Cardiac septum (tissue), 1 donor: Measurements from ENCODE around the gene RHOU. TPM values are rescaled to one million over a fixed set of nuclear protein-coding genes. Genes with fewer than 3 reads are reported as not detected.
"Not testable (repeated sequence)": the region's sequence is repeated elsewhere in the genome, so short reads cannot be mapped to it uniquely, and the experiment has no call there.

Source experiments
- DNase-seq: peaks from one replicate; pipeline ENCODE4 v3.0.0-alpha.2; 2020; ENCODE audit warnings: low spot score
- intact Hi-C: fragments of 100-400 bp; cut with DNase I; formaldehyde crosslinking; loops from one replicate; pipeline ENCODE4 v1.14.0; 2022
- total RNA-seq: library from RNA; stranded (reverse); fragmentation: NEBNext Ultra II Directional; extraction: Animal tissue kit (Norgen Biotek cat#: 25700); gene quantifications from one replicate; pipeline ENCODE4 v1.2.1, GENCODE V29; 2021
- donor health status: DM: no; HTN: no; CAD: no.

RHOU gene
- total RNA-seq, 1 donor from 2014 or later = 3.8 TPM

DNA sequence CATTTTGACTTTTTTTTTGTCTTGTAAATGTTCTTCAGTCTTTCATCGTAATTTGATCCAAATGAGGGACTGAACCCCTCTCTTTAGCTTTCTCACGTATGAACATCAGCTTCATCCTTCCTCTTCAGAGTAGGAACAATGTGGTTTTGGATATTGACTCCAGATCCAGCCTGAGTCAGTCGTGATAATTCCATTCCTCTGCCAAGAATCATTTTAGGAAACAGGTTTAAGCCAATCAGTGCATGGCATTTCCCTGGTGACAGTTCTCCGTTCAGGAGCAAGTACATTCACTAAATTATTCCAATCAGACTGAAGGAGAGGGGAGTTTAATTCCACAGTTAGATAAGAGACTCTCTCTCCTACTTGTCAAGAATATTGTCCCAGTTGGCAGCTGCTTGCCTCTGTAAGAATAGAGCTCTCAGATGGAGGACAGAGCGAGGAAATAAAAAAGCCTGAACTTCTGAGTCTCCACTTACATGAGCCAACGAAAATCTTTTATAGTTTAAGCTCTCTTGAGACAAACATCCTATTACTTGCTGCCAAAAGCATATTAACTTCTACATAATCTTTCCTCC lies 18.6 kb downstream of the RHOU start:
- no peak for DNase-seq
- intact Hi-C loops = no loop called here

DNA sequence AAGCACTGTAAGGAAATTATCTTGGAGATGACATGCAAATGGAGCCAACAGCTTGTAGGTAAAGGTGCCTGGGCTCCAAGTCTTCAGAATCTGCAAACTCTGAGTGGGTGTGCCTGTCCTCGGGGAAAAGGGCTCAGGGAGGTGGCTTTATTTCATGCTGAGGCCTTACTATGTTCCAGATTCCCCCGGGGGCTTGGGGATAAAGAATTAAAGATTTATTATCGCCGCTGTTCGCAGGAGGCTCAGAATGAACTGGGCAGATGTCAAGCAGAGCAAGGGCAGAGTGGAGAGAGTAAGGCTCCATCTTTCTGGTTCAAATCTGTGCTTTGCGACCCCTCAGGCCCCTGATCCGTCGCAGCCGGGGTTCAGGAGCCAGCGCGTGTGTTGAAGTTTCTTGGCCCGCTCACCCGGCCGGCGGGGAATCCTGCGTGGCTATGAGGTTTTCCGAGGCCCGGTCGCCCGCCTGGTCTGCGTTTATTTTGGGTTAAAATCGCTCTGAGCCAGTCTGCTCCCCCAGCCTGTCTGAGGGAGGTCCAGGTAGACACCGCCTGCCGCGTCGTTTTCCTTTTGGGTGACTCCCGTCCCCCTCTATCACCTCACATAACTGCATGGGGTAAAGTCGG lies 19.5 kb downstream of the RHOU start:
- intact Hi-C loops = no loop called here
- no peak for DNase-seq

GRCh38 chr1:228755800-228756199 lies 20.5 kb downstream of the RHOU start:
- no peak for DNase-seq
- intact Hi-C loops = no loop called here

- no peak for DNase-seq
- intact Hi-C loops = no loop called here
These were observed 21.2 kb downstream of the RHOU start for GRCh38 chr1:228756457-228756856.

GRCh38 chr1:228758447-228758846 lies 23.2 kb downstream of the RHOU start:
- intact Hi-C loops = no loop called here
- DNase-seq = no peak

GRCh38 chr1:228760979-228761378 lies 25.7 kb downstream of the RHOU start:
- DNase-seq = no peak
- intact Hi-C loops = no loop called here

DNA sequence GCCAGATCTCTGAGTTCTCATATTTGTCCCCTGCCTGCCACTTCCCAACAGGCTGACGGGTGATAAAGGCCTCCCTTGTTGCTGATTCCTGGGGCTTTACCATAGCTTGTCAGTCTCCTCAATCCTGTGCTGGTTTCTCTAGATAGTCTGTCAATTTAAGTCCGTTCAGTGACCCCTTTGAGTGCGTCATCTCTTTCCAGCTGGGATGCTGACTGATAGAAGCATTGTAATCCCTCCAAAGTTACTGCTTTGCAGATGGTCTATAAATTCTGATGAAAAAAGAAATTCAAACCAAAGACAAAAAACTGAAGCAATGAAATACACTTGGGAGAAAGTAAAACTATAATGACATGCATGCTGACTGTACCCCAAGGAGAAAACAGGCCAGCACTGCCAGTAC lies 28.3 kb downstream of the RHOU start:
- intact Hi-C loops = no loop called here
- no peak for DNase-seq

DNA sequence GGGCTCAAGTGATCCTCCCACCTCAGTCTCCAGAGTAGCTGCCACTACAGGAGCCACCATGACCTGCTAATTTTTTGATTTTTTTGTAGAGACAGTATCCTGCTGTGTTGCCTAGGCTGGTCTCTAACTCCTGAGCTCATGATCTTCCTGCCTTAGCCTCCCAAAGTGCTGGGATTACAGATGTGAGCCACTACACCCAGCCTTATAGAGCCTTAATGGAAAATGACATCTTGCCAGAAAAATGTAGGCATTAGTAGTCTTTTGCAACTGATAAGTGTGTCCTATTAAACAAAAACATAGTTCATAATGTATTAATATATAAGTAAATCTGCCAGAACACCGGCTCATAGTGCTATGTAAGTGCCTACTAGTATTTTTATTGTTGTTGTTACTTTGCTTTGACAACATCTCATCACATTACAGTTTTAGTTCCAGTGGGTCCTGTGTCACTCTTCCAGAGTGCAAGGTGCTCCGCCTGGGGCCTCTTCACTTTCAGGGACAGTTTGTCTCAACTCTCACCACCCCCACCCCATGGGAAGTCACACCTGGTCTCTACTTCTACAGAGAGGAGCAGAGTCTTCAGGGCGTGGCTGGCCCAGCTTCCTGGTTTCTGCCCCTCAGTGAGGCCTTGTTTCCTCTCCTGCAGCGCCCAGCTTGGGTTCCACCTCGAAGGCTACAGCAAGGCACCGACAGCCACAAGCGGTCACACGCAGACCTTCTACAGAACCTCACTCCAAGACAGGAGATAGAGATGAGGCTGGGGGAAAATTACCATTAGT lies 30.1 kb downstream of the RHOU start:
- no peak for DNase-seq
- intact Hi-C loops = no loop called here

- DNase-seq = no peak
- intact Hi-C loops = no loop called here
These were observed 31.5 kb downstream of the RHOU start for GRCh38 chr1:228766788-228767187.

DNA sequence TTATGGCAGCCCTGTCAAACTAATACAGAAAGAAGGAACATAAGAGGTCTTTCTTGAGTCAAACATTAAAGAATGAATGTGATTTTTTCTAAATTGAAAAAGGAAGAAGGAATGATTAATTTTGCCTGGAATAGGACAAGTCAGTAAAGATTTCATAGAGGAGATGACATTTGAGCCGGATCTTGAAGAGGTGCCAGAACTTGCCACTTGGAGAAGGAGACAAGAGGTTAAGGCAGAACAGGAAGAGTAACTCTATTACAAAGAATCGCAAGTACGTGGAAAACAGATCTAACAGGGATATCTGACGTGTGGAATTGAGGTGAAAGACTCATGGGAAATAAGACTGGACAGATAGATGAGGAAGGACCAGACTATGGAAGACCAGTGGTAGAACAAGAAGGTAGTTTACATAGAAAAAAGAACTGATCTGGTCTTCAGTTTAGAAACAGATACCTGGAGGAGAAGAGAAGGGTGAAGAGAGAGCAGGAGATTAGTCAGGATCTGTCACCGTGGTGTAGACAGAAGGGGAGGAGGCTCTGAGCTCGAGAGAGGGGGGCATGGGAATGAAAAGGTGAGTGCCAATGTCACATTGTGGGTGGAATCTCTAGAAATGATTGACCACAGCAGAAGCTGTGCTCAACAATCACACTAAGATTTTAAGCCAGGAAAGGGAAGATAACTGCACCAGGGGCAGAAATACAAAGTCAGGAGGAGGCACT lies 32.5 kb downstream of the RHOU start:
- intact Hi-C loops = no loop called here

DNA sequence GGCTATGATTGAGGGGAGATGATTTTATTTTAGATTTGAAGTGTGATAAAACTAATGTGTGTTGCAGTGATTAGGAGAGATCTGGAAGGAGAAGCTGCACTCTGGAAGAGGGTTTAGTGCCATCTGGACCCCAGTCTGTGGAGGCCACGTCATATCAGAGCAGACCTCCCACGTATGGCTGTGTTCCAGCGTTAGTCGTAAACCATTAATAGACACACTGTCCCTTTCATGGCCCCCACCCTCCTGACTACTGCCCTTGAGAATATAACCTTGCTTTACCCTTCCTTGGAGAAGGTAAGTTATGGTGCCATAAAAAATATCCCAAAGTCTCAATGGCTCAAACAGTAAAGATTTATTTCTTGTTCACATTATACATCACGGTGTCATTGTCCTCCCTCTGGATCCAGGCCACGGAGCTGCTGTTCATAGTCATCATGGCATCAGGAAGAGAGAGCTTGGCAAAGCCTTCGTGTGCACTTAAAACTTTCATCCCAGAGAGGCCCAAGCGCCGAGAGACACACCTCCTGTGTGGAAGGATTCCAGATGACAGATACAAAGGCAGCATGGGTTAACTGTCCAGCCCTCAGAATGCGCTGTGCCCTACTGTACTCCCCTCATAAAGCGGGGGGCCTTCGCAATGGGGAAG lies 33.2 kb downstream of the RHOU start:
- intact Hi-C loops = no loop called here
- DNase-seq = no peak

More for the DNA sequence above, 32.5 kb downstream of the RHOU start:
- no peak for DNase-seq

DNA sequence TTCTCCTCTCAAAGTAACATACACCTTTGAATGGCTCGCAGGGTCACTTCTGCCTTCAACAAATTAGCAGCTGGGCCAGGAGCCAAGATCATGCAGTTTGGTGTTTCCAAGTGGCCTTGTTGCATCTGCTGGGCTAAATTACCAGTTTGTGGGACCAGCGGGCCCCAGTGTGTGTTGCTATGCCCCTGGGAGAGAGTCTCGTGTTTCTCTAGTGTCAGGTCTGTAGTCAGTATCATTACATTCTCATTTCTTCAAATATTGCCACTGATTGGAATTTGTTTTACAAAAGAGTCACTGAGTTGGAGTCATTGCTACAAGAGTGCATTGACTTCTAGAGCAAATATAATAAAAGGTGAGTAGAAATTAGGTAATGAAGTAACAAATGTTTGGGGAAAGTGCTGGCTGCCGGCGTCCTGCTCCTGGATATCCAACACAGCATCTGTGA lies 35.5 kb downstream of the RHOU start:
- intact Hi-C loops = no loop called here
- no peak for DNase-seq

GRCh38 chr1:228772516-228773212 lies 37.4 kb downstream of the RHOU start:
- intact Hi-C loops = no loop called here
- DNase-seq = no peak

- DNase-seq, intact Hi-C loops: not testable (repeated sequence)
These were observed 40.7 kb downstream of the RHOU start for GRCh38 chr1:228775946-228776345.

DNA sequence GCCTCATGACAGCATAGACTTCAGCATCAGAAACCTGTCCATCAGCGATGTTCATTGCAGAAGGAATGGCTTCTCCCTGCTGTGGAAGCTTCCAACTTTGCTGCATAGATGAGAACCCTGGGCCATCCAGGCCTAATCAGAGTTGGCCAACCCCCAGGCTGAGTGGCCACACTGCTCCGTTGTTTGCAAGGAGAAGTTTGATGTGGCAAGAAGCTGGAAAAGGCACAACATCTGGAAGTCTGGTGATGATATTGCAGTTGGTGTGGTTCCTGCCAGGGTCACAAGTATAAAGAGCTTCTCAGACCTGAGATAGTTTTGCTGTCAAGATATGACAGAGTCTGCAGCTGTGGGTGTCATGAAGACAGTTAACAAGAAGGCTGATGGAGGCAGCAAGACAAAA lies 41.2 kb downstream of the RHOU start:
- DNase-seq = no peak
- intact Hi-C loops = no loop called here

DNA sequence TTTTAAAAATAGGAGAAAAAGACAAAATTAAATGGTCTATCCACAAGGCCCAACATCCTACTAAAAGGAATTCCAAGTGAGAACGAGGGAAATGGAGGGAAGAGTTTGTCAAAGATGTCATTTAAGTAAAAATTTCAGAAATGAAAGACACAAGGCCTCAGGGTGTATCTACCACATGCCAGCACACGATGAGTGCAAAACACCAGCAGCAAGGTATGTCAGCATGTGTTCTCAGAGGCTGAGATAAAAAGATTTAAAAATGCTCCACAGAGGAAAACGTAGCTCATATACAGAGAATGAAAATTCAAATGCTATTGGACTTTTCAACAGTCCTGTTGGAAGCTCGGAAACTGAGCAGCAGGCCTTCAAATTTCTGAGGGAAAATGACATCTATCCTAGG lies 42.0 kb downstream of the RHOU start:
- intact Hi-C loops = no loop called here
- DNase-seq = no peak

DNA sequence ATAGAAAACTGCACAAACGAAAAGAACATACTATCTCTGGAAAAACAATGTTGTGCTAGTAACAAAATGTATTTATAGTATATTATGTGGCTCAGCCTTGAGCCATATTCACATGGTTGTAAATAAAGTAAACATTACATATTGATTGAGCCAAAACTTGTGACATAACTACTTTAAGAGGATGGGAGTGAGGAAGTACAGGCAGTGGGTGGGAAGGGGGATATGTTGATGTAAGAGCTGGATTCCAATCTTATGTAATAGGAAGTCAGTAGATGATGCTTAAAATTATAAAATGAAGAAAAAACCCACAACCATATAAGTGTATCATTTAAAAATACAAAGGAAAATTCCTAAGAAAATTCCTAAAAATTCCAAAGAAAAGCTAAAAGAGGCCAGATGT lies 42.7 kb downstream of the RHOU start:
- intact Hi-C loops = no loop called here
- DNase-seq = no peak

- intact Hi-C loops = no loop called here
- DNase-seq = no peak
These were observed 43.2 kb downstream of the RHOU start for GRCh38 chr1:228778466-228778865.

DNA sequence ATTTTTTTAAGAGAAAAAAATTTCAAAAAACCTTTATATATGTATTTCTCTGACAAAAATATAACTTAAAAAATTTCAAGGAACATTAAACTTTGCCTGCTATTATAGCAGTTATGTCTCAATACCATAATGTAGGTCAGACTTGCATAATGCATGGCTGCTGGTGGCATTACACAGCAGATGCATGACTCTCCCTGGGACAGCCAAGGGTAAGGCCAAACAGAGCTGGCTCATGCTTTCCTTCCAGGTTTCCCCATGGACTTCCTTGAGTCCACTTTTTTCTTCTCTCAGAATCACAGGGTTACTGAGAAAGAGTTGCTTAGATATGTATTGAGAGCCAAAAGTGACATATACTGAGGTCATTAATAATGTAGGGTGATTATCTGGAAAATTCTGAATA lies 43.7 kb downstream of the RHOU start:
- intact Hi-C loops = no loop called here
- no peak for DNase-seq
